ENCODE measurements around the gene CGB3. TPM values are rescaled to one million over a fixed set of nuclear protein-coding genes. Genes with fewer than 3 reads are reported as not detected.
A peak's percentile ranks its signal among the peaks of the same experiment; 100 is the strongest.

Gene CGB3
- total RNA-seq, 1 donor from 2014 or later: not detected

DNA sequence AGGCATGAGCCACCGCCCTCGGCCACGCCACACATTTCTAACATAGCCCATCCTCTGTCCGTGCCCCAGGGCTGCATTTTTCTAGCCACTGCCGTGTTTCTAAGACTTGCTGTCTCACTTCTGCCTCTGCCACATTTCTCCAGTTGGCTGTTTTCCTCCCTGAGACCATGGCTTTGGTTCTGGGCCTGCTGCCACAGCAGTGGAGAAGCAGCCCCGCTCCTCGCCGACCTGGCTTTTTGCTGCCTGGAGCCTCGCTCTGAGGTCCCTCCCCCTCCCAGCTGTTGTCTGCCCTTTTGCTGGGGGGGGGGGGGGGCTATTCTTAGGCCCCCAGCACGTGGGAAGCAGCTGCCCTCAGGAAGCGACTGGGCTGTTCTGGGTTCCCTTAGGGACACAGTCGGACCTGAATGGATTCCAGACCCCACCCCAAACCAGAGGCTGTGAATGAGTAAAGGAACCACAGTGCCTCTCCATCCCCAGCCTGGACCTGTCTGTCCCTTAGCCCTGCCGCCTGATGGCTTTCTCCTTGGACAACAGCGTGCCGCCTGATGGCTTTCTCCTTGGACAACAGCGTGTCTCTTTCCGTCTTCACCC, 34.3 kb downstream of the CGB3 start:
- TF ChIP-seq, protein P1, sequence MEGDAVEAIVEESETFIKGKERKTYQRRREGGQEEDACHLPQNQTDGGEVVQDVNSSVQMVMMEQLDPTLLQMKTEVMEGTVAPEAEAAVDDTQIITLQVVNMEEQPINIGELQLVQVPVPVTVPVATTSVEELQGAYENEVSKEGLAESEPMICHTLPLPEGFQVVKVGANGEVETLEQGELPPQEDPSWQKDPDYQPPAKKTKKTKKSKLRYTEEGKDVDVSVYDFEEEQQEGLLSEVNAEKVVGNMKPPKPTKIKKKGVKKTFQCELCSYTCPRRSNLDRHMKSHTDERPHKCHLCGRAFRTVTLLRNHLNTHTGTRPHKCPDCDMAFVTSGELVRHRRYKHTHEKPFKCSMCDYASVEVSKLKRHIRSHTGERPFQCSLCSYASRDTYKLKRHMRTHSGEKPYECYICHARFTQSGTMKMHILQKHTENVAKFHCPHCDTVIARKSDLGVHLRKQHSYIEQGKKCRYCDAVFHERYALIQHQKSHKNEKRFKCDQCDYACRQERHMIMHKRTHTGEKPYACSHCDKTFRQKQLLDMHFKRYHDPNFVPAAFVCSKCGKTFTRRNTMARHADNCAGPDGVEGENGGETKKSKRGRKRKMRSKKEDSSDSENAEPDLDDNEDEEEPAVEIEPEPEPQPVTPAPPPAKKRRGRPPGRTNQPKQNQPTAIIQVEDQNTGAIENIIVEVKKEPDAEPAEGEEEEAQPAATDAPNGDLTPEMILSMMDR (IDR thresholded peaks at IDR 0.05): no peak
- TF ChIP-seq EZH2 (IDR thresholded peaks at IDR 0.05) (no peak), EZH2phosphoT487 (IDR thresholded peaks at IDR 0.05) (no peak)
- peaks cover 40% of the 10 kb centered on the region for H3K79me2 ChIP-seq (ENCODE audit: low read depth)
- no peaks in the 10 kb centered on the region for H3K27me3 ChIP-seq
- H3K36me3 ChIP-seq: no peaks in the 10 kb centered on the region
- H3K9ac ChIP-seq: no peak overlapping the region
- Mint-ChIP-seq H3K36me3 (peaks cover 18% of the 10 kb centered on the region), H3K4me1 (peaks cover 23% of the 10 kb centered on the region), H3K27me3 (ENCODE audit: insufficient read depth, low read depth) (peaks cover 2% of the 10 kb centered on the region), H3K4me3 (no peak overlapping the region), H3K9me3 (no peaks in the 10 kb centered on the region), H3K27ac (no peak overlapping the region)
- no peak overlapping the region for H3K4me3 ChIP-seq
- H4K20me1 ChIP-seq (ENCODE audit: low read depth): peaks cover 15% of the 10 kb centered on the region
- no peaks in the 10 kb centered on the region for H3K9me3 ChIP-seq (ENCODE audit: low read depth)
- H3K4me2 ChIP-seq: no peak overlapping the region
- peaks cover 17% of the 10 kb centered on the region for H3F3A ChIP-seq (ENCODE audit: low read depth)
- no peak for DNase-seq (ENCODE audit: low spot score)
- H3K27ac ChIP-seq: no peak overlapping the region
- H3K4me1 ChIP-seq: peaks cover 13% of the 10 kb centered on the region
- no peak overlapping the region for H2AFZ ChIP-seq (replicated peaks)

DNA sequence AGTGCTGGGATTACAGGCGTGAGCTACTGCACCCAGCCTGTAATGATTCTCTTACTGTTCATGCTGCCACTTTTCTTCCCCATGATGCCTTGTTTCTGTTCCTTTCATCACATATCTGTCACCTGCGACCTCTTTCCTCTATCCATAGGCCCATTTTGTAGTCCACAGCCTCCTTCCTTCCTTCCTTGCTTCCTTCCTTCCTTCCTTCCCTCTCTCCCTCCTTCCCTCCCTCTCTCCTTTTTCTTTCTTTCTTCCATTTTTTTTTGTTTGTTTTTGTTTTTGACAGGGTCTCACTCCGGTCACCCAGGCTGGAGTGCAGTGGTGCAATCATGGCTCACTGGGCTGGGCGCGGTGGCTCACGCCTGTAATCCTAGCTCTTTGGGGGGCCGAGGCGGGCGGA, 35.3 kb downstream of the CGB3 start:
- peaks cover 17% of the 10 kb centered on the region for H3F3A ChIP-seq (ENCODE audit: low read depth)
- H3K4me3 Mint-ChIP-seq: peak overlapping the region; percentile 30
- H3K36me3 ChIP-seq: no peaks in the 10 kb centered on the region
- H3K4me1 Mint-ChIP-seq: peaks cover 18% of the 10 kb centered on the region
- no peak overlapping the region for H3K27ac ChIP-seq
- H3K27ac Mint-ChIP-seq: no peak overlapping the region
- H3K9ac ChIP-seq: no peak overlapping the region
- peaks cover 31% of the 10 kb centered on the region for H3K79me2 ChIP-seq (ENCODE audit: low read depth)
- TF ChIP-seq, protein P1 (IDR thresholded peaks at IDR 0.05): no peak
- no peak for TF ChIP-seq EZH2 (IDR thresholded peaks at IDR 0.05)
- no peak for TF ChIP-seq EZH2phosphoT487 (IDR thresholded peaks at IDR 0.05)
- DNase-seq (ENCODE audit: low spot score): no peak
- H3K4me3 ChIP-seq: no peak overlapping the region
- peaks cover 12% of the 10 kb centered on the region for H4K20me1 ChIP-seq (ENCODE audit: low read depth)
- no peak overlapping the region for H2AFZ ChIP-seq (replicated peaks)
- peaks cover 2% of the 10 kb centered on the region for H3K27me3 Mint-ChIP-seq (ENCODE audit: insufficient read depth, low read depth)
- peaks cover 7% of the 10 kb centered on the region for H3K4me1 ChIP-seq
- H3K9me3 Mint-ChIP-seq: no peaks in the 10 kb centered on the region
- H3K36me3 Mint-ChIP-seq: peaks cover 18% of the 10 kb centered on the region
- no peak overlapping the region for H3K4me2 ChIP-seq
- H3K27me3 ChIP-seq: no peaks in the 10 kb centered on the region
- H3K9me3 ChIP-seq (ENCODE audit: low read depth): no peaks in the 10 kb centered on the region

- Histone ChIP-seq H3K4me3 (no peak overlapping the region), H4K20me1 (ENCODE audit: low read depth) (peaks cover 12% of the 10 kb centered on the region), H2AFZ (replicated peaks) (no peak overlapping the region), H3F3A (ENCODE audit: low read depth) (peaks cover 12% of the 10 kb centered on the region), H3K27me3 (no peaks in the 10 kb centered on the region), H3K9me3 (ENCODE audit: low read depth) (no peaks in the 10 kb centered on the region), H3K9ac (no peak overlapping the region), H3K27ac (no peak overlapping the region), H3K4me1 (peaks cover 7% of the 10 kb centered on the region), H3K79me2 (ENCODE audit: low read depth) (peaks cover 29% of the 10 kb centered on the region), H3K36me3 (no peaks in the 10 kb centered on the region), H3K4me2 (no peak overlapping the region)
- H3K27ac Mint-ChIP-seq: peak overlapping the region; percentile 15
- H3K4me3 Mint-ChIP-seq: peak overlapping the region; percentile 27
- H3K9me3 Mint-ChIP-seq: no peaks in the 10 kb centered on the region
- no peak for DNase-seq (ENCODE audit: low spot score)
- peaks cover 18% of the 10 kb centered on the region for H3K36me3 Mint-ChIP-seq
- H3K27me3 Mint-ChIP-seq (ENCODE audit: insufficient read depth, low read depth): peaks cover 3% of the 10 kb centered on the region
- no peak for TF ChIP-seq EZH2phosphoT487 (IDR thresholded peaks at IDR 0.05)
- H3K4me1 Mint-ChIP-seq: peaks cover 15% of the 10 kb centered on the region
Measured at GRCh38 chr19:48988286-48988685, 35.8 kb downstream of the CGB3 start.

DNA sequence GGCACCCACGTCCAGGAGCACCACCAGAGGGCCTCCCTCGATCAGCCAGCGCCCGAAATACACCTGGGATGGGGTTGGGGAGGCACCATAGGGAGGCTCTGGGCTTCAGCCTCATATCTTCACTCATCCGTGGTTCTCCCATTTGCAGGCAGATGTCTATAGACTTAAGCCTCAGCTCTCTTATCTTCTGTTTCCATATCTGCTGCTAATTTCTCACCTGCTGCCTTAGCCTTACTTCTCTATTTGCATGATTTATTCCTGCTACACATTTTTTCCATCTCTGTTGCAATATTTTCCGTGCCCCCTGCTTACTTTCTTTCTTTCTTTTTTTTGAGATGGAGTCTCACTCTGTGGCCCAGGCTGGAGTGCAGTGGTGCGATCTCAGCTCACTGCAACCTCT, 36.8 kb downstream of the CGB3 start:
- Mint-ChIP-seq H3K9me3 (no peaks in the 10 kb centered on the region), H3K27ac (no peak overlapping the region)

More for the DNA sequence above, 36.8 kb downstream of the CGB3 start:
- TF ChIP-seq EZH2 (IDR thresholded peaks at IDR 0.05): no peak
- Histone ChIP-seq H3K4me1 (peaks cover 7% of the 10 kb centered on the region), H3K9me3 (ENCODE audit: low read depth) (no peaks in the 10 kb centered on the region), H3K27me3 (no peaks in the 10 kb centered on the region), H4K20me1 (ENCODE audit: low read depth) (peaks cover 12% of the 10 kb centered on the region), H3K9ac (no peak overlapping the region), H3K79me2 (ENCODE audit: low read depth) (peaks cover 24% of the 10 kb centered on the region), H3K36me3 (no peaks in the 10 kb centered on the region), H2AFZ (replicated peaks) (no peak overlapping the region), H3F3A (ENCODE audit: low read depth) (peaks cover 6% of the 10 kb centered on the region), H3K4me3 (no peak overlapping the region), H3K4me2 (no peak overlapping the region), H3K27ac (no peak overlapping the region)
- Mint-ChIP-seq H3K4me1 (peaks cover 14% of the 10 kb centered on the region), H3K27me3 (ENCODE audit: insufficient read depth, low read depth) (peaks cover 2% of the 10 kb centered on the region), H3K36me3 (peaks cover 18% of the 10 kb centered on the region), H3K4me3 (no peak overlapping the region)
- no peak for DNase-seq (ENCODE audit: low spot score)
